GM12891 (cell line): ENCODE measurements around the gene ASPG.

Source experiments
- POLR2A ChIP-seq: IDR thresholded peaks from 2 replicates; pipeline ENCODE4 v1.6.1; 2011; ENCODE audit warnings: low read depth, low read length, control low read depth
- POLR2AphosphoS5 ChIP-seq: IDR thresholded peaks from 2 replicates; pipeline ENCODE4 v1.6.1; 2011; ENCODE audit warnings: low read depth, low read length, control low read depth

DNA sequence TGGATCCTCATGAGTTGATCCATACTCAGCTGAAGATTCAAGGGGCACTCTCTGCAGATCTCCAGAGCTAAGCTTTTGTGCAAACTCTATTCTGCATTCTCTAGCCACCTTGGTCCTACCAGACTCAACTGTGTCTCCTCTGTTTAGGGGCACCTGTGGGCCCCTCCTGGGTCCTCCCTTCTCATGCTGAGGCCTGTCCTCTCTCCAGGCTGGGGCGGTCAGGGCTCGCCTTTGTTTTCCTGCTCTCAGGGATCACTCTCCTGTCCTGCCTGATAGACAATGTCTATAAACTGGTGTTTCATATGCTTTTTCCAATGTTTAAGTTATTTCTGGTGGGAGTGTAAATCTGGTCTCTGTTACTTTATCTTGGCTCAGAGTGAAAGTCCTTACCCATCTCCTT lies 41.3 kb downstream of the ASPG start:
- no peak for TF ChIP-seq POLR2AphosphoS5
- no peak for TF ChIP-seq POLR2A
